OCI-LY1 (cell line): ENCODE results near the gene BGLAP.

Experiments used
- H2AFZ ChIP-seq: fragments of 200-600 bp; sonication (generic), shearing (Covaris generic); 2 replicates; pipeline ENCODE4 v1.6.0; 2014; ENCODE audit warnings: antibody characterized with exemption, mild to moderate bottlenecking, low read length
- H3F3A ChIP-seq: fragments of 200-600 bp; sonication (generic), shearing (Covaris generic); 2 replicates; pipeline ENCODE4 v1.6.0; 2014; ENCODE audit warnings: mild to moderate bottlenecking, antibody characterized with exemption, low read length, moderate library complexity; ENCODE audit not compliant: insufficient read depth
- H3K27ac ChIP-seq: fragments of 200-600 bp; sonication (generic); 2 replicates; pipeline ENCODE4 v1.5.1; 2014; ENCODE audit warnings: low read length, mixed run types, mild to moderate bottlenecking, low read depth; ENCODE audit not compliant: poor library complexity, severe bottlenecking
- H3K27me3 ChIP-seq: fragments of 200-600 bp; sonication (generic); 2 replicates; pipeline ENCODE4 v1.6.0; 2014; ENCODE audit warnings: antibody characterized with exemption, mild to moderate bottlenecking, low read length, moderate library complexity; ENCODE audit not compliant: insufficient read depth
- H3K36me3 ChIP-seq: fragments of 200-600 bp; sonication (generic); 2 replicates; pipeline ENCODE4 v1.6.1; 2014; ENCODE audit warnings: mild to moderate bottlenecking, antibody characterized with exemption, low read length, moderate library complexity, mixed read lengths; ENCODE audit not compliant: insufficient read depth
- H3K4me1 ChIP-seq: fragments of 200-600 bp; sonication (generic); 2 replicates; pipeline ENCODE4 v1.5.1; 2014; ENCODE audit warnings: mild to moderate bottlenecking, low read length, moderate library complexity; ENCODE audit not compliant: insufficient read depth, severe bottlenecking
- H3K4me2 ChIP-seq: fragments of 200-600 bp; sonication (generic), shearing (Covaris generic); 2 replicates; pipeline ENCODE4 v1.6.1; 2014; ENCODE audit warnings: low read length
- H3K4me3 ChIP-seq: fragments of 200-600 bp; sonication (generic); 2 replicates; pipeline ENCODE4 v1.5.1; 2014; ENCODE audit warnings: low read length, low read depth, mild to moderate bottlenecking, mixed read lengths; ENCODE audit not compliant: poor library complexity, severe bottlenecking
- H3K79me2 ChIP-seq: fragments of 200-600 bp; shearing (Covaris generic); 2 replicates; pipeline ENCODE4 v1.6.1; 2016; ENCODE audit warnings: mixed run types, low read length, mixed read lengths; ENCODE audit not compliant: insufficient read depth
- H3K9ac ChIP-seq: fragments of 200-600 bp; sonication (generic), shearing (Covaris generic); 2 replicates; pipeline ENCODE4 v1.6.1; 2014; ENCODE audit warnings: mild to moderate bottlenecking, low read length, mixed read lengths
- H3K9me2 ChIP-seq: fragments of 200-600 bp; sonication (generic), shearing (Covaris generic); 2 replicates; pipeline ENCODE4 v1.6.1; 2014; ENCODE audit warnings: low read depth, mild to moderate bottlenecking, low read length, mixed read lengths
- H3K9me3 ChIP-seq: fragments of 200-600 bp; shearing (Covaris generic); 2 replicates; pipeline ENCODE4 v1.6.1; 2014; ENCODE audit warnings: low read length, mixed read lengths
- H4K20me1 ChIP-seq: fragments of 200-600 bp; sonication (generic), shearing (Covaris generic); 2 replicates; pipeline ENCODE4 v1.6.0; 2016; ENCODE audit warnings: mild to moderate bottlenecking, low read length; ENCODE audit not compliant: insufficient read depth
- EZH2 ChIP-seq: fragments of 200-600 bp; sonication (generic), shearing (Covaris generic); IDR thresholded peaks from 2 replicates; pipeline ENCODE4 v1.8.0; 2017; ENCODE audit warnings: borderline replicate concordance, mixed run types, mild to moderate bottlenecking, antibody characterized with exemption, low read length, moderate library complexity, mixed read lengths
- TF ChIP-seq, protein P1 (sequence below): fragments of 200-600 bp; sonication (generic), shearing (Covaris generic); IDR thresholded peaks from 2 replicates; pipeline ENCODE4 v1.5.1; 2017; ENCODE audit warnings: mild to moderate bottlenecking, antibody characterized with exemption, low read length, moderate library complexity, mixed read lengths

The BGLAP gene

DNA sequence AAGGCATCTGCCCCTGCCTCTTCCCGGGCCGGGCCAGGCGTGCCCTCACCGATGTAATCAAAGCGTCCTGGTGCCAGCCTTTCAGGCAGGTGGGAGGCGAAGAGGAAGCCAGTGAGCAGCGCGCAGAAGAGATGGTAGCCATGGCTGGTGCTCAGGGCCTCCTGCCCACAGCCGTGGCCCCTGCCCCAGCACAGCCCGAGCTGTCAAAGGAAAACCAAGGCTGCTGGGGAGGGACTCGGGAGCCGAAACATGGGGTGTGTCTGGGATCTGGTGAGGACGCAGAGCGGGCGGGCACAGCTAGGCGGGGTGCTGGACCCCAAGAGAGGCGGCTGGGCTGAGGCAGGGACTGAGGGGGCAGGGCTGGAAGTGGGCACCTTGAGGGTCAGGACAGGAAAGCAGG, 2.7 kb downstream of the BGLAP start:
- Histone ChIP-seq H3K4me1 (peaks cover 10% of the 10 kb centered on the region), H3F3A (no peaks in the 10 kb centered on the region), H3K4me3 (no peak overlapping the region), H3K27ac (no peak overlapping the region), H3K79me2 (no peaks in the 10 kb centered on the region), H3K9me3 (no peaks in the 10 kb centered on the region), H3K9ac (no peak overlapping the region), H3K9me2 (no peaks in the 10 kb centered on the region), H3K4me2 (no peak overlapping the region), H3K27me3 (0 out of 2 replicates have a peak, but pooled peaks cover 5% of the 10 kb centered on the region), H3K36me3 (peaks cover 19% of the 10 kb centered on the region), H4K20me1 (no peaks in the 10 kb centered on the region), H2AFZ (no peak overlapping the region)
- TF ChIP-seq, protein P1, sequence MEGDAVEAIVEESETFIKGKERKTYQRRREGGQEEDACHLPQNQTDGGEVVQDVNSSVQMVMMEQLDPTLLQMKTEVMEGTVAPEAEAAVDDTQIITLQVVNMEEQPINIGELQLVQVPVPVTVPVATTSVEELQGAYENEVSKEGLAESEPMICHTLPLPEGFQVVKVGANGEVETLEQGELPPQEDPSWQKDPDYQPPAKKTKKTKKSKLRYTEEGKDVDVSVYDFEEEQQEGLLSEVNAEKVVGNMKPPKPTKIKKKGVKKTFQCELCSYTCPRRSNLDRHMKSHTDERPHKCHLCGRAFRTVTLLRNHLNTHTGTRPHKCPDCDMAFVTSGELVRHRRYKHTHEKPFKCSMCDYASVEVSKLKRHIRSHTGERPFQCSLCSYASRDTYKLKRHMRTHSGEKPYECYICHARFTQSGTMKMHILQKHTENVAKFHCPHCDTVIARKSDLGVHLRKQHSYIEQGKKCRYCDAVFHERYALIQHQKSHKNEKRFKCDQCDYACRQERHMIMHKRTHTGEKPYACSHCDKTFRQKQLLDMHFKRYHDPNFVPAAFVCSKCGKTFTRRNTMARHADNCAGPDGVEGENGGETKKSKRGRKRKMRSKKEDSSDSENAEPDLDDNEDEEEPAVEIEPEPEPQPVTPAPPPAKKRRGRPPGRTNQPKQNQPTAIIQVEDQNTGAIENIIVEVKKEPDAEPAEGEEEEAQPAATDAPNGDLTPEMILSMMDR: no peak
- no peak for TF ChIP-seq EZH2

GRCh38 chr1:156245451-156246232, 3.7 kb downstream of the BGLAP start:
- Histone ChIP-seq H3F3A (no peaks in the 10 kb centered on the region), H3K9me3 (no peaks in the 10 kb centered on the region), H3K27ac (no peak overlapping the region), H3K4me3 (peak overlapping the region; percentile 42), H3K36me3 (peaks cover 24% of the 10 kb centered on the region), H3K9me2 (no peaks in the 10 kb centered on the region), H3K79me2 (no peaks in the 10 kb centered on the region), H2AFZ (no peak overlapping the region), H3K27me3 (0 out of 2 replicates have a peak, but pooled peaks cover 5% of the 10 kb centered on the region), H3K4me2 (peak overlapping the region; percentile 60), H3K9ac (peak overlapping the region; percentile 5; the same call in 1 of the 2 replicates), H3K4me1 (peaks cover 10% of the 10 kb centered on the region), H4K20me1 (no peaks in the 10 kb centered on the region)
- TF ChIP-seq EZH2: no peak
- TF ChIP-seq, protein P1: no peak

GRCh38 chr1:156246241-156246780, 4.3 kb downstream of the BGLAP start:
- peak overlapping the region; percentile 42 for H3K4me3 ChIP-seq
- peaks cover 10% of the 10 kb centered on the region for H3K4me1 ChIP-seq
- H3K27ac ChIP-seq: no peak overlapping the region
- 0 out of 2 replicates have a peak, but pooled peaks cover 5% of the 10 kb centered on the region for H3K27me3 ChIP-seq
- peak overlapping the region; percentile 5; the same call in 1 of the 2 replicates for H3K9ac ChIP-seq
- no peaks in the 10 kb centered on the region for H4K20me1 ChIP-seq
- no peaks in the 10 kb centered on the region for H3F3A ChIP-seq
- no peaks in the 10 kb centered on the region for H3K9me3 ChIP-seq
- no peaks in the 10 kb centered on the region for H3K79me2 ChIP-seq
- no peak overlapping the region for H2AFZ ChIP-seq
- peaks cover 31% of the 10 kb centered on the region for H3K36me3 ChIP-seq
- peak overlapping the region; percentile 60 for H3K4me2 ChIP-seq
- TF ChIP-seq, protein P1: no peak
- no peak for TF ChIP-seq EZH2
- no peaks in the 10 kb centered on the region for H3K9me2 ChIP-seq
